ENCODE measurements around the gene MKLN1.

GRCh38 chr7:131493581-131493980 lies 165.9 kb downstream of the MKLN1 start:
- TF ChIP-seq EP300 (IDR thresholded peaks at IDR 0.05; ENCODE audit: borderline replicate concordance in 1 of 2, low read depth in 1 of 2, low read length in 1 of 2) (no peak), USF1 (IDR thresholded peaks at IDR 0.05; ENCODE audit: borderline replicate concordance, low read depth) (no peak), EZH2phosphoT487 (IDR thresholded peaks at IDR 0.05; ENCODE audit: borderline replicate concordance, low read depth) (no peak), JUND (IDR thresholded peaks at IDR 0.05) (no peak), SIN3A (IDR thresholded peaks at IDR 0.05; ENCODE audit: borderline replicate concordance, low read depth, low read length) (no peak)
- TF ChIP-seq, protein P1, sequence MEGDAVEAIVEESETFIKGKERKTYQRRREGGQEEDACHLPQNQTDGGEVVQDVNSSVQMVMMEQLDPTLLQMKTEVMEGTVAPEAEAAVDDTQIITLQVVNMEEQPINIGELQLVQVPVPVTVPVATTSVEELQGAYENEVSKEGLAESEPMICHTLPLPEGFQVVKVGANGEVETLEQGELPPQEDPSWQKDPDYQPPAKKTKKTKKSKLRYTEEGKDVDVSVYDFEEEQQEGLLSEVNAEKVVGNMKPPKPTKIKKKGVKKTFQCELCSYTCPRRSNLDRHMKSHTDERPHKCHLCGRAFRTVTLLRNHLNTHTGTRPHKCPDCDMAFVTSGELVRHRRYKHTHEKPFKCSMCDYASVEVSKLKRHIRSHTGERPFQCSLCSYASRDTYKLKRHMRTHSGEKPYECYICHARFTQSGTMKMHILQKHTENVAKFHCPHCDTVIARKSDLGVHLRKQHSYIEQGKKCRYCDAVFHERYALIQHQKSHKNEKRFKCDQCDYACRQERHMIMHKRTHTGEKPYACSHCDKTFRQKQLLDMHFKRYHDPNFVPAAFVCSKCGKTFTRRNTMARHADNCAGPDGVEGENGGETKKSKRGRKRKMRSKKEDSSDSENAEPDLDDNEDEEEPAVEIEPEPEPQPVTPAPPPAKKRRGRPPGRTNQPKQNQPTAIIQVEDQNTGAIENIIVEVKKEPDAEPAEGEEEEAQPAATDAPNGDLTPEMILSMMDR (IDR thresholded peaks at IDR 0.05) = no peak

Data from SK-N-SH (cell line).